HCT116 (cell line): ENCODE data around the gene P2RX5.

ENCODE experiments used
- CEBPB ChIP-seq: IDR thresholded peaks from 2 replicates; pipeline ENCODE4 v1.6.1; 2012; ENCODE audit warnings: low read depth
- EZH2phosphoT487 ChIP-seq: fragments of 200-600 bp; IDR thresholded peaks from 2 replicates; pipeline ENCODE4 v1.6.1; 2018; ENCODE audit warnings: antibody characterized with exemption, borderline replicate concordance
- FOSL1 ChIP-seq: IDR thresholded peaks from 2 replicates; pipeline ENCODE4 v1.6.1; 2012; ENCODE audit warnings: low read depth
- POLR2A ChIP-seq: IDR thresholded peaks from 2 replicates; pipeline ENCODE4 v1.7.0; 2011; ENCODE audit warnings: borderline replicate concordance; ENCODE audit not compliant: insufficient read depth, insufficient read length; ENCODE audit errors: extremely low read depth
- POLR2AphosphoS5 ChIP-seq: IDR thresholded peaks from 2 replicates; pipeline ENCODE4 v1.6.1; 2011; ENCODE audit warnings: mild to moderate bottlenecking, low read depth, low read length, moderate library complexity
- TF ChIP-seq, protein P1 (sequence below), 3 experiments: fragments of 200-600 bp in 1 of 3; sonication (generic) in 1 of 3; IDR thresholded peaks in 2 of 3; conservative IDR thresholded peaks in 1 of 3; 2 replicates each; pipeline ENCODE4 v1.5.1; 2012 to 2017; ENCODE audit warnings: low read depth in 2 of 3, low read length in 2 of 3, antibody characterized with exemption in 1 of 3, borderline replicate concordance in 1 of 3, control low read depth in 1 of 3, mild to moderate bottlenecking in 1 of 3, mixed read lengths in 1 of 3, mixed run types in 1 of 3, moderate library complexity in 1 of 3; ENCODE audit not compliant: insufficient read depth in 1 of 3
- TF ChIP-seq, protein P2 (sequence below): IDR thresholded peaks from 2 replicates; pipeline ENCODE4 v1.6.1; 2012

- TF ChIP-seq FOSL1 (no peak), CEBPB (no peak), POLR2A (peak; percentile 59), EZH2phosphoT487 (no peak), POLR2AphosphoS5 (peak; percentile 92)
- TF ChIP-seq, protein P1, sequence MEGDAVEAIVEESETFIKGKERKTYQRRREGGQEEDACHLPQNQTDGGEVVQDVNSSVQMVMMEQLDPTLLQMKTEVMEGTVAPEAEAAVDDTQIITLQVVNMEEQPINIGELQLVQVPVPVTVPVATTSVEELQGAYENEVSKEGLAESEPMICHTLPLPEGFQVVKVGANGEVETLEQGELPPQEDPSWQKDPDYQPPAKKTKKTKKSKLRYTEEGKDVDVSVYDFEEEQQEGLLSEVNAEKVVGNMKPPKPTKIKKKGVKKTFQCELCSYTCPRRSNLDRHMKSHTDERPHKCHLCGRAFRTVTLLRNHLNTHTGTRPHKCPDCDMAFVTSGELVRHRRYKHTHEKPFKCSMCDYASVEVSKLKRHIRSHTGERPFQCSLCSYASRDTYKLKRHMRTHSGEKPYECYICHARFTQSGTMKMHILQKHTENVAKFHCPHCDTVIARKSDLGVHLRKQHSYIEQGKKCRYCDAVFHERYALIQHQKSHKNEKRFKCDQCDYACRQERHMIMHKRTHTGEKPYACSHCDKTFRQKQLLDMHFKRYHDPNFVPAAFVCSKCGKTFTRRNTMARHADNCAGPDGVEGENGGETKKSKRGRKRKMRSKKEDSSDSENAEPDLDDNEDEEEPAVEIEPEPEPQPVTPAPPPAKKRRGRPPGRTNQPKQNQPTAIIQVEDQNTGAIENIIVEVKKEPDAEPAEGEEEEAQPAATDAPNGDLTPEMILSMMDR (IDR thresholded peaks at IDR 0.05 in 2 of 3, conservative IDR thresholded peaks at IDR 0.05 in 1 of 3; ENCODE audit: borderline replicate concordance in 1 of 3, insufficient read depth in 1 of 3, low read depth in 2 of 3, low read length in 2 of 3) = no peak
- TF ChIP-seq, protein P2, sequence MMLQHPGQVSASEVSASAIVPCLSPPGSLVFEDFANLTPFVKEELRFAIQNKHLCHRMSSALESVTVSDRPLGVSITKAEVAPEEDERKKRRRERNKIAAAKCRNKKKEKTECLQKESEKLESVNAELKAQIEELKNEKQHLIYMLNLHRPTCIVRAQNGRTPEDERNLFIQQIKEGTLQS = no peak
Measured at GRCh38 chr17:3636154-3636907, 59.6 kb downstream of the P2RX5 start, which contains the start of the genes CTNS and SHPK.
